ENCODE results near the gene SLC44A1.

The SLC44A1 gene

DNA sequence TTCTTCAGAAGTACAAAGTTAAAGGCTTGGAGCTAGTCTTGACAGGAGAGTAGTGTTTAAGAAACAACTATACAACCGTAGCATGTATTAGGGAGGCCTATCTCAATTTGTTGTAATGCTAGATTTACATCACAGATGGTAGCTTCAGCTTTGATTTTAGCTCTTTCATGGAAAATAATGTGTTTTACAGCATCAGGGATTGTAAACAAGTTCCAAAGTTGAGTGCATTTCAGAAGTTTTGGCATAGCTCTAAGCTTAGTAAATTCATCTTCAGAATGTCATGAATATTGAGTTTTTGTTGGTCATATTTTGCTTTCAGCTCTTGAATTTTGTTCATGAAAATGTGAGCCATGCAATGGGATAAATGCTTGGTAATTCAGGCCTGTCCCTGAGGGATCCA lies 30.7 kb downstream of the SLC44A1 start:
- DNase-seq (ENCODE audit: low read depth): no peak
- TF ChIP-seq, protein P1, sequence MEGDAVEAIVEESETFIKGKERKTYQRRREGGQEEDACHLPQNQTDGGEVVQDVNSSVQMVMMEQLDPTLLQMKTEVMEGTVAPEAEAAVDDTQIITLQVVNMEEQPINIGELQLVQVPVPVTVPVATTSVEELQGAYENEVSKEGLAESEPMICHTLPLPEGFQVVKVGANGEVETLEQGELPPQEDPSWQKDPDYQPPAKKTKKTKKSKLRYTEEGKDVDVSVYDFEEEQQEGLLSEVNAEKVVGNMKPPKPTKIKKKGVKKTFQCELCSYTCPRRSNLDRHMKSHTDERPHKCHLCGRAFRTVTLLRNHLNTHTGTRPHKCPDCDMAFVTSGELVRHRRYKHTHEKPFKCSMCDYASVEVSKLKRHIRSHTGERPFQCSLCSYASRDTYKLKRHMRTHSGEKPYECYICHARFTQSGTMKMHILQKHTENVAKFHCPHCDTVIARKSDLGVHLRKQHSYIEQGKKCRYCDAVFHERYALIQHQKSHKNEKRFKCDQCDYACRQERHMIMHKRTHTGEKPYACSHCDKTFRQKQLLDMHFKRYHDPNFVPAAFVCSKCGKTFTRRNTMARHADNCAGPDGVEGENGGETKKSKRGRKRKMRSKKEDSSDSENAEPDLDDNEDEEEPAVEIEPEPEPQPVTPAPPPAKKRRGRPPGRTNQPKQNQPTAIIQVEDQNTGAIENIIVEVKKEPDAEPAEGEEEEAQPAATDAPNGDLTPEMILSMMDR (IDR thresholded peaks at IDR 0.05; ENCODE audit: control insufficient read depth, insufficient read depth, low read depth, low read length, missing control alignments): no peak
- H3K4me3 ChIP-seq (ENCODE audit: control insufficient read depth, low read depth, low read length): no peak overlapping the region

DNA sequence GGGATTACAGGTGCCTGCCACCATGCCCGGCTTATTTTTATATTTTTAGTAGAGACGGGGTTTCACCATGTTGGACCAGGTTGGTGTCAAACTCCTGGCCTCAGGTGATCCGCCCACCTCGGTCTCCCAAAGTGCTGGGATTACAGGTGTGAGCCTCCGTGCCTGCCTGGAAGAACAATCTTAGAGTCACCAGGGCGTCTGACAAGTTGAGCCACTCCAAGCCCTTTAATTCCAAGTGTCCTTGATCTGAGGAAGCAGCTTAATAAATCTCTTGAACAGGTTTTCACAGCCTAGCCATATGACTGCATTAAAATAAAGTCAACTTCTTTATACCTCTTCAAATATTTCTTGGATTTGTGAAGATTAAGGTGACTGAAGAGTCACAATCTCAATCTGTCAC lies 31.5 kb downstream of the SLC44A1 start:
- TF ChIP-seq, protein P1 (IDR thresholded peaks at IDR 0.05; ENCODE audit: control insufficient read depth, insufficient read depth, low read depth, low read length, missing control alignments): no peak
- no peak for DNase-seq (ENCODE audit: low read depth)
- no peak overlapping the region for H3K4me3 ChIP-seq (ENCODE audit: control insufficient read depth, low read depth, low read length)

DNA sequence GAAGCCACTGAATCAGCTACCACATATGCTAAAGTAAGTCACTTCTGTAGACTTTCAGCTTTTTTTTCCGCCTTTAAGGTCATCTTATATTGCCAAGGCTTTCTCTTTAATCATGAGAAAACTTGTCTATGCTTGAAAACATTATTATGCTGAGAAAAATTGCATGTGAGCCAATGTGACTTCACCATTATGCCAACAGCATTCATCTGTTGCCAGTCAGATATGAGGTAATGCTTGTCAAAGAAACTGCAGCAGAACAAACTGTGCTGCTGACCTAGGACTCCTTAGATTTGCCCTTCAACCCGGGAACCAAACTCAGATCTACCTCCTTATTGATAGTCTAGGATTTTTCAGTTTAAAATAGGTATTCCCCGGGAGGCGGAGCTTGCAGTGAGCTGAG lies 34.3 kb downstream of the SLC44A1 start:
- no peak overlapping the region for H3K4me3 ChIP-seq (ENCODE audit: control insufficient read depth, low read depth, low read length)
- TF ChIP-seq, protein P1 (IDR thresholded peaks at IDR 0.05; ENCODE audit: control insufficient read depth, insufficient read depth, low read depth, low read length, missing control alignments): no peak
- DNase-seq (ENCODE audit: low read depth): no peak

DNA sequence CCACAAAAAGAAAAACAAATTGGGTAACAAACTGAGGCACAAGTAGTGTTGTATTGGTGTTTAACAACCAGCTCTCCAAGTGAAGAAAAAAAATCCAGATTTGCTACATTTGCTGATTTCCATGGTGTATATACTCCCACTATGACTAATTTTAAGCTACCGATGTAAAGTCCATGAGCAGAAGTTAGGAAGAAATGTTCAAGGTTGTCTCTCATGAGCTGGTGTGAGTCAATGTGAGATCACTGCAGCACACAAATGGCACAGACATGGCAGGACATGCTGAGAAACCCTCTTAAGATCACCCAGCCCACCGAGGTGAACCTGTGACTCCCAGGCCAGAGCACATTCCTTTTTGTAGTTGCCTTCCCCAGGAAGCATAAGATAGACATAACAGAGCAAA lies 36.2 kb downstream of the SLC44A1 start:
- no peak overlapping the region for H3K4me3 ChIP-seq (ENCODE audit: control insufficient read depth, low read depth, low read length)
- DNase-seq (ENCODE audit: low read depth): no peak
- TF ChIP-seq, protein P1 (IDR thresholded peaks at IDR 0.05; ENCODE audit: control insufficient read depth, insufficient read depth, low read depth, low read length, missing control alignments): no peak

DNA sequence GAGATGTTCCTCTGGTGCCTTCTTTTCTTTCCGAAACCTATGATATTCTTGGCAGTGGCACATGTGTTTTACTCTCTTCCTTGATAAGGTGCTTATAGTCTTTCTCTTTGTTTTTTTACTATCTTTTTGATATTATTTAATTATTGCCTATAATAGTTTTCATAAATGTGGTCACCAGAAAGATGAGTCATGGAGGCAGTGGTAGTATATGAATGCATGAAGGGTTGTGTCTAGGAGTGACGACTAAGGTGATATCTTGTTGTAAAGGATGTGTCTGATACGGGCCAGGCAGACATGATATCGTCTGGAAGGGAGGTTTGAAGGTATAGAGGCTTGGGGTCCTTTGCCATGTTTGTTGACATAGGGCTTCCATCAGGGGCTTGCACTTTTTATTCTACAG lies 36.8 kb downstream of the SLC44A1 start:
- no peak for DNase-seq (ENCODE audit: low read depth)
- H3K4me3 ChIP-seq (ENCODE audit: control insufficient read depth, low read depth, low read length): no peak overlapping the region
- TF ChIP-seq, protein P1 (IDR thresholded peaks at IDR 0.05; ENCODE audit: control insufficient read depth, insufficient read depth, low read depth, low read length, missing control alignments): no peak

DNA sequence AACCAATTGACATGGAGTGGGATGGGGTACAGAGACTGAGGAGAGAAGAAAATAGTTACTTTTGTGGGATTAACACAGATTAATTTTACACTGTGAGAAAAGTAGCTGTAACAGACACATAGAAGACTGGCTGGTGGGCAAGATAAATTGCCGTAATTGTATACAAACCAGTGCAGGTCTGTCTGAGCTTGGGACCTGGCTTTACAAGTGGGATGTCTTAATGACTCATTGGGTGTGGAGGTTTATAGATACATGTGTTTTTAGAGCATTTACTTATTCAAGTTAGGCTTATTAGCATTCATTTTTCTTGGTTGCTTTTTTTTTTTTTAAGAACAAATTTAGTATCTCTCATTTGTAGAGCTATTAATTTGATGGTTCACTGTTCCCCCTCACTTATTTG lies 37.5 kb downstream of the SLC44A1 start:
- TF ChIP-seq, protein P1 (IDR thresholded peaks at IDR 0.05; ENCODE audit: control insufficient read depth, insufficient read depth, low read depth, low read length, missing control alignments): no peak
- no peak for DNase-seq (ENCODE audit: low read depth)
- no peak overlapping the region for H3K4me3 ChIP-seq (ENCODE audit: control insufficient read depth, low read depth, low read length)
